Natural killer cell (primary cell): ENCODE measurements around the gene FOXP1. TPM values are rescaled to one million over a fixed set of nuclear protein-coding genes. Genes with fewer than 3 reads are reported as not detected.

Experiments
- ATAC-seq, 3 donors: fragments of 150-1000 bp in 2 of 3; fragments of 200-7000 bp in 1 of 3; cut with Tn5 transposase; 1 replicate in 1 of 3; 2 replicates in 2 of 3; pipeline ENCODE4 v1.10.0; 2021; ENCODE audit warnings: mild to moderate bottlenecking in 2 of 3, moderate library complexity in 2 of 3
- DNase-seq, 2 donors: peaks; one replicate each; pipeline versions ENCODE4 v3.0.0 to v3.0.0-alpha.2; 2013 to 2021; ENCODE audit warnings: mixed read lengths in 1 of 2
- H3K27ac ChIP-seq: one replicate; pipeline ENCODE4 v1.5.1; 2013; ENCODE audit warnings: mild to moderate bottlenecking, low read length
- H3K27me3 ChIP-seq: one replicate; pipeline ENCODE4 v1.6.1; 2013; ENCODE audit warnings: low read length; ENCODE audit not compliant: control insufficient read depth, insufficient read depth
- H3K36me3 ChIP-seq: one replicate; pipeline ENCODE4 v1.6.1; 2013; ENCODE audit warnings: low read length; ENCODE audit not compliant: control insufficient read depth, insufficient read depth
- H3K4me1 ChIP-seq: one replicate; pipeline ENCODE4 v1.6.1; 2013; ENCODE audit warnings: low read length; ENCODE audit not compliant: control insufficient read depth, insufficient read depth
- H3K4me3 ChIP-seq: one replicate; pipeline ENCODE4 v1.5.1; 2013; ENCODE audit warnings: low read length
- H3K9me3 ChIP-seq: one replicate; pipeline ENCODE4 v1.6.1; 2013; ENCODE audit warnings: low read length; ENCODE audit not compliant: control insufficient read depth, insufficient read depth
- H3K27ac Mint-ChIP-seq, 2 donors: one replicate each; pipeline ENCODE4 v1.8.0; 2022; ENCODE audit warnings: mild to moderate bottlenecking in 2 of 2, mixed read lengths in 2 of 2, moderate library complexity in 1 of 2
- H3K27me3 Mint-ChIP-seq, 2 donors: one replicate each; pipeline ENCODE4 v1.8.0; 2022; ENCODE audit warnings: low read depth in 2 of 2, mixed read lengths in 2 of 2
- H3K36me3 Mint-ChIP-seq: one replicate; pipeline ENCODE4 v1.8.0; 2022; ENCODE audit warnings: mixed read lengths
- H3K4me1 Mint-ChIP-seq, 2 donors: one replicate each; pipeline ENCODE4 v1.8.0; 2022; ENCODE audit warnings: mixed read lengths in 2 of 2
- H3K4me3 Mint-ChIP-seq: one replicate; pipeline ENCODE4 v1.8.0; 2022; ENCODE audit warnings: mild to moderate bottlenecking, moderate library complexity, mixed read lengths
- H3K9me3 Mint-ChIP-seq, 2 donors: one replicate each; pipeline ENCODE4 v1.8.0; 2022; ENCODE audit warnings: mixed read lengths in 2 of 2
- CTCF ChIP-seq: fragments of 200-600 bp; IDR thresholded peaks from one replicate; pipeline ENCODE4 v1.8.0; 2022; ENCODE audit warnings: antibody characterized with exemption
- WGBS: methylation state at CpG from one replicate; pipeline ENCODE4 v1.1.7; 2013; ENCODE audit warnings: missing lambda C conversion rate; ENCODE audit not compliant: insufficient coverage; 5-methylcytosine and 5-hydroxymethylcytosine counted together
- intact Hi-C: fragments of 100-400 bp; cut with micrococcal nuclease; formaldehyde crosslinking; loops from one replicate; pipeline ENCODE4 v1.14.2; 2022
- total RNA-seq, 4 donors: library from RNA; stranded (reverse); fragments of 120-200 nt in 1 of 4; gene quantifications; one replicate each; pipeline versions ENCODE4 v1.2.3 to v1.2.4, GENCODE V29; 2013 to 2022

The FOXP1 gene
- total RNA-seq, 3 donors from 2014 or later (not counting 1 experiment from before 2014, with no cell fraction given) = 166 to 185 (median 166) TPM

GRCh38 chr3:71564361-71564760 is 19.2 kb downstream of the FOXP1 start:
- 64% methylated on average over 5 of the region's 6 CpGs for WGBS
- no peak overlapping the region for H3K4me3 Mint-ChIP-seq
- H3K9me3 Mint-ChIP-seq = no peaks in the 10 kb centered on the region
- H3K4me3 ChIP-seq = no peak overlapping the region
- no peaks in the 10 kb centered on the region for H3K36me3 Mint-ChIP-seq
- H3K27me3 Mint-ChIP-seq = no peaks in the 10 kb centered on the region
- no peak overlapping the region for H3K27ac ChIP-seq
- no peak for TF ChIP-seq CTCF
- H3K4me1 Mint-ChIP-seq = peaks cover 6 to 9% of the 10 kb centered on the region in 2 donors
- intact Hi-C loops = no loop called here
- no peaks in the 10 kb centered on the region for H3K36me3 ChIP-seq
- no peak for DNase-seq
- H3K4me1 ChIP-seq = peaks cover 4% of the 10 kb centered on the region
- no peaks in the 10 kb centered on the region for H3K27me3 ChIP-seq
- no peak overlapping the region for H3K27ac Mint-ChIP-seq
- no peak for ATAC-seq
- H3K9me3 ChIP-seq = no peaks in the 10 kb centered on the region

- Histone ChIP-seq H3K9me3 (no peaks in the 10 kb centered on the region), H3K4me1 (peaks cover 4% of the 10 kb centered on the region), H3K27me3 (no peaks in the 10 kb centered on the region), H3K36me3 (no peaks in the 10 kb centered on the region), H3K4me3 (no peak overlapping the region), H3K27ac (no peak overlapping the region)
- ATAC-seq (no peak), DNase-seq (no peak)
- no peak overlapping the region for H3K27ac Mint-ChIP-seq
- TF ChIP-seq CTCF = no peak
- intact Hi-C loops = no loop called here
- H3K9me3 Mint-ChIP-seq = no peaks in the 10 kb centered on the region
- H3K36me3 Mint-ChIP-seq = no peaks in the 10 kb centered on the region
- no peak overlapping the region for H3K4me3 Mint-ChIP-seq
- peaks cover 6 to 9% of the 10 kb centered on the region in 2 donors for H3K4me1 Mint-ChIP-seq
- H3K27me3 Mint-ChIP-seq = no peaks in the 10 kb centered on the region
- WGBS = 42% methylated on average over 3 of the region's 3 CpGs
Measured at GRCh38 chr3:71563827-71564226, 19.7 kb downstream of the FOXP1 start.

- no peak overlapping the region for H3K4me3 Mint-ChIP-seq
Measured at GRCh38 chr3:71562938-71563337, 20.6 kb downstream of the FOXP1 start.

More at GRCh38 chr3:71562938-71563337, 20.6 kb downstream of the FOXP1 start:
- no peaks in the 10 kb centered on the region for H3K27me3 ChIP-seq
- Mint-ChIP-seq H3K27ac (no peak overlapping the region), H3K9me3 (no peaks in the 10 kb centered on the region), H3K36me3 (no peaks in the 10 kb centered on the region), H3K27me3 (no peaks in the 10 kb centered on the region), H3K4me1 (peaks cover 8 to 9% of the 10 kb centered on the region in 2 donors)
- intact Hi-C loops = no loop called here
- no peak overlapping the region for H3K4me3 ChIP-seq
- ATAC-seq (no peak), DNase-seq (no peak)
- TF ChIP-seq CTCF = no peak
- H3K4me1 ChIP-seq = no peaks in the 10 kb centered on the region
- H3K27ac ChIP-seq = no peak overlapping the region
- H3K9me3 ChIP-seq = no peaks in the 10 kb centered on the region
- H3K36me3 ChIP-seq = no peaks in the 10 kb centered on the region
